Spleen (tissue), 11 donors: ENCODE data around the gene CEP250. TPM values are rescaled to one million over a fixed set of nuclear protein-coding genes. Genes with fewer than 3 reads are reported as not detected.

Source experiments
- DNase-seq: peaks from one replicate; pipeline ENCODE4 v3.0.0-alpha.2; 2020
- H3K27ac ChIP-seq, 8 donors: fragments of 200-600 bp; sonication (generic) in 7 of 8; 1 replicate in 4 of 8; 2 replicates in 4 of 8; pipeline versions ENCODE4 v1.5.0 to v1.8.0; 2016 to 2021; ENCODE audit warnings: inconsistent platforms in 4 of 8, mild to moderate bottlenecking in 4 of 8, moderate library complexity in 1 of 8
- H3K27me3 ChIP-seq, 7 donors: fragments of 200-600 bp; sonication (generic) in 6 of 7; replicated peaks in 1 of 7; 1 replicate in 4 of 7; 2 replicates in 3 of 7; pipeline versions ENCODE4 v1.5.0 to v1.8.0; 2016 to 2021; ENCODE audit warnings: inconsistent platforms in 3 of 7, mild to moderate bottlenecking in 1 of 7
- H3K36me3 ChIP-seq, 6 donors: fragments of 200-600 bp; sonication (generic) in 5 of 6; 1 replicate in 4 of 6; 2 replicates in 2 of 6; pipeline versions ENCODE4 v1.5.0 to v1.8.0; 2016 to 2021; ENCODE audit warnings: inconsistent platforms in 2 of 6
- H3K4me1 ChIP-seq, 6 donors: fragments of 200-600 bp; sonication (generic) in 5 of 6; 1 replicate in 3 of 6; 2 replicates in 3 of 6; pipeline versions ENCODE4 v1.5.0 to v1.8.0; 2016 to 2021; ENCODE audit warnings: inconsistent platforms in 3 of 6
- H3K4me3 ChIP-seq, 8 donors: fragments of 200-600 bp; sonication (generic) in 7 of 8; 1 replicate in 4 of 8; 2 replicates in 4 of 8; pipeline versions ENCODE4 v1.5.0 to v1.8.0; 2016 to 2021; ENCODE audit warnings: inconsistent platforms in 4 of 8, mild to moderate bottlenecking in 4 of 8, moderate library complexity in 2 of 8
- H3K9me3 ChIP-seq, 8 donors: fragments of 200-600 bp; sonication (generic) in 7 of 8; 1 replicate in 4 of 8; 2 replicates in 4 of 8; pipeline versions ENCODE4 v1.5.0 to v1.8.0; 2016 to 2021; ENCODE audit warnings: inconsistent platforms in 4 of 8
- CTCF ChIP-seq, 11 experiments: fragments of 200-600 bp in 7 of 11; fragments of 450-650 bp in 4 of 11; sonication (generic) in 4 of 11; IDR thresholded peaks in 8 of 11; conservative IDR thresholded peaks in 3 of 11; 1 replicate in 7 of 11; 2 replicates in 4 of 11; pipeline versions ENCODE4 v1.4.0 to v1.8.0; 2016 to 2021; ENCODE audit warnings: antibody characterized with exemption in 11 of 11, inconsistent platforms in 4 of 11, mild to moderate bottlenecking in 1 of 11
- POLR2A ChIP-seq, 3 donors: fragments of 450-650 bp; IDR thresholded peaks; one replicate each; pipeline ENCODE4 v1.5.1; 2017; ENCODE audit warnings: antibody characterized with exemption in 3 of 3, mild to moderate bottlenecking in 1 of 3
- POLR2AphosphoS5 ChIP-seq, 3 donors: sonication (generic); formaldehyde crosslinking; IDR thresholded peaks; one replicate each; pipeline ENCODE4 v1.5.1; 2017; ENCODE audit warnings: antibody characterized with exemption in 3 of 3
- WGBS, 5 donors: extraction: QIAGEN DNeasy Blood & Tissue Kit in 3 of 5; methylation state at CpG; one replicate each; pipeline versions ENCODE4 v1.1.5 to v1.1.7; 2013 to 2018; 5-methylcytosine and 5-hydroxymethylcytosine counted together
- intact Hi-C: fragments of 100-400 bp; cut with DNase I; formaldehyde crosslinking; loops from one replicate; pipeline ENCODE4 v1.15.0; 2023; ENCODE audit warnings: low total_unique reads
- polyA plus RNA-seq, 3 donors: library from polyadenylated mRNA; stranded (reverse); fragments of 200-250 nt; gene quantifications; one replicate each; pipeline ENCODE4 v1.2.1, GENCODE V29; 2013
- total RNA-seq, 7 donors: library from RNA; depleted of rRNA in 3 of 7; stranded (reverse); fragments of >200 nt in 3 of 7; fragmentation: NEBNext Ultra II Directional in 4 of 7; extraction: Animal tissue kit (Norgen Biotek cat#: 25700) in 4 of 7; gene quantifications; one replicate each; pipeline versions ENCODE4 v1.1.0 to v1.2.1, GENCODE V29; 2016 to 2021
- donor health status: healthy with polysubstance abuse.
- donor health status: DM: no; HTN: no; CAD: no; lungs with moderate emphysema.
- donor health status: DM: no; HTN: no; CAD: no.
- donor health status: Bipolar disorder and iron deficiency.
- donor health status: healthy.
- donor health status: DM: no; HTN: no; CAD: no.
- donor health status: DM: yes; HTN: yes; CAD: no.

CEP250 gene
- total and polyA plus RNA-seq, 10 donors, result 15.2 to 70.0 (median 45.7) TPM

- H3K27ac ChIP-seq, result no peak overlapping the region
- H3K9me3 ChIP-seq, result no peaks in the 10 kb centered on the region
- H3K4me3 ChIP-seq, result no peak overlapping the region
- H3K27me3 ChIP-seq, result no peaks in the 10 kb centered on the region
- intact Hi-C loops, result no loop called here
- no peak for DNase-seq
- peaks cover 0 to 39% (median 6%) of the 10 kb centered on the region in 6 donors for H3K36me3 ChIP-seq
- peaks cover 4 to 45% (median 21%) of the 10 kb centered on the region in 6 donors for H3K4me1 ChIP-seq
- TF ChIP-seq POLR2AphosphoS5 (IDR thresholded peaks at IDR 0.05) (no peak), CTCF (IDR thresholded peaks at IDR 0.05 in 8 of 11, conservative IDR thresholded peaks at IDR 0.05 in 3 of 11) (no peak), POLR2A (IDR thresholded peaks at IDR 0.05) (no peak)
These were observed 3.0 kb downstream of the CEP250 start for GRCh38 chr20:35458388-35458787.

- Histone ChIP-seq H3K9me3 (no peaks in the 10 kb centered on the region), H3K4me3 (no peak overlapping the region), H3K27me3 (no peaks in the 10 kb centered on the region), H3K4me1 (peaks cover 0 to 29% (median 3%) of the 10 kb centered on the region in 6 donors), H3K27ac (no peak overlapping the region), H3K36me3 (peaks cover 0 to 58% (median 14%) of the 10 kb centered on the region in 6 donors)
- no peak for TF ChIP-seq CTCF (IDR thresholded peaks at IDR 0.05 in 8 of 11, conservative IDR thresholded peaks at IDR 0.05 in 3 of 11)
- no peak for TF ChIP-seq POLR2AphosphoS5 (IDR thresholded peaks at IDR 0.05)
- TF ChIP-seq POLR2A (IDR thresholded peaks at IDR 0.05), result no peak
- 75 to 92% (median 85%) methylated on average over 3 of the region's 3 CpGs for WGBS, 5 donors
- DNase-seq, result no peak
- intact Hi-C loops, result loop anchor here (5.0 to 10.0 kb wide), 2 partner anchors 163 to 426 kb away; no protein-coding TSS in a partner anchor
These were observed 6.2 kb downstream of the CEP250 start for GRCh38 chr20:35461620-35462019.

- peaks cover 0 to 65% (median 15%) of the 10 kb centered on the region in 6 donors for H3K36me3 ChIP-seq
- no peaks in the 10 kb centered on the region for H3K9me3 ChIP-seq
- H3K27ac ChIP-seq, result no peak overlapping the region
- intact Hi-C loops, result loop anchor here (5.0 to 10.0 kb wide), 2 partner anchors 162 to 425 kb away; no protein-coding TSS in a partner anchor
- no peak for DNase-seq
- peaks cover 0 to 23% (median 3%) of the 10 kb centered on the region in 6 donors for H3K4me1 ChIP-seq
- 66 to 94% (median 88%) methylated on average over 2 of the region's 2 CpGs for WGBS, 5 donors
- TF ChIP-seq CTCF (IDR thresholded peaks at IDR 0.05 in 8 of 11, conservative IDR thresholded peaks at IDR 0.05 in 3 of 11), result no peak
- peak in 1 of 3 donors; percentile 61 for TF ChIP-seq POLR2AphosphoS5 (IDR thresholded peaks at IDR 0.05)
- no peaks in the 10 kb centered on the region for H3K27me3 ChIP-seq
- H3K4me3 ChIP-seq, result no peak overlapping the region
These were observed 7.0 kb downstream of the CEP250 start for GRCh38 chr20:35462351-35462750.

- Histone ChIP-seq H3K4me3 (no peak overlapping the region), H3K27me3 (no peaks in the 10 kb centered on the region), H3K27ac (no peak overlapping the region), H3K4me1 (peaks cover 0 to 23% (median 3%) of the 10 kb centered on the region in 6 donors), H3K36me3 (peaks cover 0 to 77% (median 15%) of the 10 kb centered on the region in 6 donors), H3K9me3 (no peaks in the 10 kb centered on the region)
- 37 to 54% (median 46%) methylated on average over 4 of the region's 4 CpGs for WGBS, 5 donors
- intact Hi-C loops, result loop anchor here (5.0 to 10.0 kb wide), 2 partner anchors 161 to 424 kb away; no protein-coding TSS in a partner anchor
- no peak for DNase-seq
- TF ChIP-seq CTCF (IDR thresholded peaks at IDR 0.05 in 8 of 11, conservative IDR thresholded peaks at IDR 0.05 in 3 of 11), result peak; percentile 75 to 90 (median 82)
- peak in 1 of 3 donors; percentile 45 for TF ChIP-seq POLR2AphosphoS5 (IDR thresholded peaks at IDR 0.05)
- TF ChIP-seq POLR2A (IDR thresholded peaks at IDR 0.05), result no peak
These were observed 8.3 kb downstream of the CEP250 start for GRCh38 chr20:35463455-35464300.
